OCI-LY1 (cell line): Measurements from ENCODE around the gene HCN4.

Experiments used
- H2AFZ ChIP-seq: fragments of 200-600 bp; sonication (generic), shearing (Covaris generic); 2 replicates; pipeline ENCODE4 v1.6.0; 2014; ENCODE audit warnings: antibody characterized with exemption, mild to moderate bottlenecking, low read length
- H3F3A ChIP-seq: fragments of 200-600 bp; sonication (generic), shearing (Covaris generic); 2 replicates; pipeline ENCODE4 v1.6.0; 2014; ENCODE audit warnings: mild to moderate bottlenecking, antibody characterized with exemption, low read length, moderate library complexity; ENCODE audit not compliant: insufficient read depth
- H3K27ac ChIP-seq: fragments of 200-600 bp; sonication (generic); 2 replicates; pipeline ENCODE4 v1.5.1; 2014; ENCODE audit warnings: low read length, mixed run types, mild to moderate bottlenecking, low read depth; ENCODE audit not compliant: poor library complexity, severe bottlenecking
- H3K27me3 ChIP-seq: fragments of 200-600 bp; sonication (generic); 2 replicates; pipeline ENCODE4 v1.6.0; 2014; ENCODE audit warnings: antibody characterized with exemption, mild to moderate bottlenecking, low read length, moderate library complexity; ENCODE audit not compliant: insufficient read depth
- H3K36me3 ChIP-seq: fragments of 200-600 bp; sonication (generic); 2 replicates; pipeline ENCODE4 v1.6.1; 2014; ENCODE audit warnings: mild to moderate bottlenecking, antibody characterized with exemption, low read length, moderate library complexity, mixed read lengths; ENCODE audit not compliant: insufficient read depth
- H3K4me1 ChIP-seq: fragments of 200-600 bp; sonication (generic); 2 replicates; pipeline ENCODE4 v1.5.1; 2014; ENCODE audit warnings: mild to moderate bottlenecking, low read length, moderate library complexity; ENCODE audit not compliant: insufficient read depth, severe bottlenecking
- H3K4me2 ChIP-seq: fragments of 200-600 bp; sonication (generic), shearing (Covaris generic); 2 replicates; pipeline ENCODE4 v1.6.1; 2014; ENCODE audit warnings: low read length
- H3K4me3 ChIP-seq: fragments of 200-600 bp; sonication (generic); 2 replicates; pipeline ENCODE4 v1.5.1; 2014; ENCODE audit warnings: low read length, low read depth, mild to moderate bottlenecking, mixed read lengths; ENCODE audit not compliant: poor library complexity, severe bottlenecking
- H3K79me2 ChIP-seq: fragments of 200-600 bp; shearing (Covaris generic); 2 replicates; pipeline ENCODE4 v1.6.1; 2016; ENCODE audit warnings: mixed run types, low read length, mixed read lengths; ENCODE audit not compliant: insufficient read depth
- H3K9ac ChIP-seq: fragments of 200-600 bp; sonication (generic), shearing (Covaris generic); 2 replicates; pipeline ENCODE4 v1.6.1; 2014; ENCODE audit warnings: mild to moderate bottlenecking, low read length, mixed read lengths
- H3K9me2 ChIP-seq: fragments of 200-600 bp; sonication (generic), shearing (Covaris generic); 2 replicates; pipeline ENCODE4 v1.6.1; 2014; ENCODE audit warnings: low read depth, mild to moderate bottlenecking, low read length, mixed read lengths
- H3K9me3 ChIP-seq: fragments of 200-600 bp; shearing (Covaris generic); 2 replicates; pipeline ENCODE4 v1.6.1; 2014; ENCODE audit warnings: low read length, mixed read lengths
- H4K20me1 ChIP-seq: fragments of 200-600 bp; sonication (generic), shearing (Covaris generic); 2 replicates; pipeline ENCODE4 v1.6.0; 2016; ENCODE audit warnings: mild to moderate bottlenecking, low read length; ENCODE audit not compliant: insufficient read depth
- EZH2 ChIP-seq: fragments of 200-600 bp; sonication (generic), shearing (Covaris generic); IDR thresholded peaks from 2 replicates; pipeline ENCODE4 v1.8.0; 2017; ENCODE audit warnings: borderline replicate concordance, mixed run types, mild to moderate bottlenecking, antibody characterized with exemption, low read length, moderate library complexity, mixed read lengths
- TF ChIP-seq, protein P1 (sequence below): fragments of 200-600 bp; sonication (generic), shearing (Covaris generic); IDR thresholded peaks from 2 replicates; pipeline ENCODE4 v1.5.1; 2017; ENCODE audit warnings: mild to moderate bottlenecking, antibody characterized with exemption, low read length, moderate library complexity, mixed read lengths

HCN4 gene

DNA sequence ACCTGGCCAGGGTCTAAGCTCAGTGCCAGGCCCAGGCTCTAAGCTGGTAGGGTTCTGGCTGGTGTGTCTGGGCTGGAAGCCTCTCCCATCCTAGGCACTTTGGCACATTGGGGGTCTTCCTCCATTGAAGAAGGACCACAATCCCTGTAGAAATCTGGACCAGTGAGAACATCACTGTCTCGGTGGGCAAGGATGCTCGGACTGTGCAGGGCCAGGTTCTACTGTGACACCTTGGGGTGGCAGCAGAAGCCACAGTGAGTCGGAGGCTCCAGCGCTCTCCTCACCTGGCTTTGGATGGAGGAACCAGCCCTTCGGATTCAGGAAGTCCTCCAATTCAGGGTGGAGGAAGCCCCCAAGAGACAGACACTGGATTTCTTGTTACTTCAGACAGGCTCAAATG is 17.5 kb upstream of the HCN4 start:
- Histone ChIP-seq H3K79me2 (no peaks in the 10 kb centered on the region), H3K9ac (no peak overlapping the region), H3K27me3 (no peaks in the 10 kb centered on the region), H3K4me2 (no peak overlapping the region), H3K9me2 (no peaks in the 10 kb centered on the region), H3F3A (no peaks in the 10 kb centered on the region), H3K9me3 (no peaks in the 10 kb centered on the region), H3K4me3 (no peak overlapping the region), H3K27ac (no peak overlapping the region), H4K20me1 (no peaks in the 10 kb centered on the region), H2AFZ (no peak overlapping the region), H3K36me3 (no peaks in the 10 kb centered on the region), H3K4me1 (no peaks in the 10 kb centered on the region)
- TF ChIP-seq, protein P1, sequence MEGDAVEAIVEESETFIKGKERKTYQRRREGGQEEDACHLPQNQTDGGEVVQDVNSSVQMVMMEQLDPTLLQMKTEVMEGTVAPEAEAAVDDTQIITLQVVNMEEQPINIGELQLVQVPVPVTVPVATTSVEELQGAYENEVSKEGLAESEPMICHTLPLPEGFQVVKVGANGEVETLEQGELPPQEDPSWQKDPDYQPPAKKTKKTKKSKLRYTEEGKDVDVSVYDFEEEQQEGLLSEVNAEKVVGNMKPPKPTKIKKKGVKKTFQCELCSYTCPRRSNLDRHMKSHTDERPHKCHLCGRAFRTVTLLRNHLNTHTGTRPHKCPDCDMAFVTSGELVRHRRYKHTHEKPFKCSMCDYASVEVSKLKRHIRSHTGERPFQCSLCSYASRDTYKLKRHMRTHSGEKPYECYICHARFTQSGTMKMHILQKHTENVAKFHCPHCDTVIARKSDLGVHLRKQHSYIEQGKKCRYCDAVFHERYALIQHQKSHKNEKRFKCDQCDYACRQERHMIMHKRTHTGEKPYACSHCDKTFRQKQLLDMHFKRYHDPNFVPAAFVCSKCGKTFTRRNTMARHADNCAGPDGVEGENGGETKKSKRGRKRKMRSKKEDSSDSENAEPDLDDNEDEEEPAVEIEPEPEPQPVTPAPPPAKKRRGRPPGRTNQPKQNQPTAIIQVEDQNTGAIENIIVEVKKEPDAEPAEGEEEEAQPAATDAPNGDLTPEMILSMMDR = no peak
- no peak for TF ChIP-seq EZH2

DNA sequence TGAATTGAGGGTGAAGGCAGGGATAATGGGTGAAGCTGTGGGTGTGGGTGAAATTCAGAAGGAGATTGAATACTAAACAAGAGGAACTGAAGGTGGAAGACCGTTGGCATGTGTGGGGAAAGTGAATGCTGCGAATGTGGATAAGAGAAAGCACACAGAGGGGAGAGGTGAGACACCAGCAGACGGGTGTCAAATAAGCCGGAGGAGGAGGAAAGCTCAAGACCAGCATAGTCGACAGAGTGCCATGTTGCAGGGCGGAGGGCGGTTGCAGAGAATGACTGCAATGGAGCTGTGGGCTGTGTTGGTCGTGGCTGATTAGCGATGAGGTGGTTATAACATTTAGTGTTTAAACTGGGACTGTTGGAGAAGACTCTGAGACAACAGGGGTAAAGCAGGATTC is 16.4 kb upstream of the HCN4 start:
- H2AFZ ChIP-seq = no peak overlapping the region
- H3F3A ChIP-seq = no peaks in the 10 kb centered on the region
- no peak overlapping the region for H3K27ac ChIP-seq
- H3K4me3 ChIP-seq = no peak overlapping the region
- H4K20me1 ChIP-seq = no peaks in the 10 kb centered on the region
- H3K9me2 ChIP-seq = no peaks in the 10 kb centered on the region
- no peaks in the 10 kb centered on the region for H3K4me1 ChIP-seq
- H3K27me3 ChIP-seq = no peaks in the 10 kb centered on the region
- TF ChIP-seq, protein P1 = no peak
- no peak for TF ChIP-seq EZH2
- H3K36me3 ChIP-seq = no peaks in the 10 kb centered on the region
- H3K9me3 ChIP-seq = no peaks in the 10 kb centered on the region
- no peaks in the 10 kb centered on the region for H3K79me2 ChIP-seq
- no peak overlapping the region for H3K9ac ChIP-seq
- no peak overlapping the region for H3K4me2 ChIP-seq

DNA sequence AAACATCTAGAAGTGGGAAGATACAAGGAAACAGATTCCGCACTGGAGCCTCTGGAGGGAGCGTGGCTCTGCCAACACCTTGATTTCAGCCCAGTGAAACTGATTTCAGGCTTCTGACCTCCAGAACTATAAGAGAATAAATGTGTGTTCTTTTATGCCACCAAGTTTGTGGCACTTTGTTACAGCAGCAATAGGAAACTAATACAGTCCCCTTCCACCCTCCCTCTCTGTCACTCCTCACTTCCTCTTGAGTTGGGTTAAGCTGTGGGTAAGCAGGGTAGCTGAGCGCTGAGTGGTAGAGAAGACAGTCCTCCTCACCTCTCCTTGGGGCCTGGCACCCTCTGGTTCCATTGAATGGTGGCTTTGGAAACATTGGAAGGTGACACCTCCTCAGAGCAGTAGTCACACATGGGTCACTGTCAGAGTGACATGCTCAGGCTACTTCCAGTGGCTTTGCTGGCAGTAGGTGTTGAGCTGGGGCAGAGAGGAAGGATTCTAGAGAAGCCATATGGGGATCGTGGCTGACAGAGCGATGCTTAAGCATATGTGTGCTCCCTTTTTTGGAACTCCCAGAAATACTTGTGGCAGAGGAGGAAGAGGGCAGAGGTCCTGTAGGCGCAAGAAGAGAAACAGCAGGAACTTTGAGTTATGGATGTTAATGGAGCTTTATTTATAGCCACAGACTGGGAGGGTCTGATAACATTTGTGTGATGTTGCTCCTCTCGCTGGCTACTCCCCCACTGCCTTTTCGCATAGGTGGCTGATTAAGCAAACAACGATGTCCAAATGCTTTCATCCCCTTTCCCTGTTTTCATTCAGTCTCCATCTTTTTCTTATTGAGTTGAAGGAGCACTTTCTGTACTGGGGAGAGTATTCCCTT is 14.8 kb upstream of the HCN4 start:
- no peaks in the 10 kb centered on the region for H3K9me3 ChIP-seq
- H3K79me2 ChIP-seq = no peaks in the 10 kb centered on the region
- no peaks in the 10 kb centered on the region for H3K27me3 ChIP-seq
- H3K4me3 ChIP-seq = no peak overlapping the region
- no peaks in the 10 kb centered on the region for H3K9me2 ChIP-seq
- TF ChIP-seq, protein P1 = no peak
- TF ChIP-seq EZH2 = no peak
- no peak overlapping the region for H3K27ac ChIP-seq
- no peaks in the 10 kb centered on the region for H3K36me3 ChIP-seq
- no peak overlapping the region for H2AFZ ChIP-seq
- no peak overlapping the region for H3K9ac ChIP-seq
- no peak overlapping the region for H3K4me2 ChIP-seq
- H4K20me1 ChIP-seq = no peaks in the 10 kb centered on the region
- H3K4me1 ChIP-seq = no peaks in the 10 kb centered on the region
- no peaks in the 10 kb centered on the region for H3F3A ChIP-seq
